COLO668 (cell line): ENCODE results near the gene LNX2.
"Not testable (repeated sequence)": the region's sequence is repeated elsewhere in the genome, so short reads cannot be mapped to it uniquely, and the experiment has no call there.

ENCODE experiments used
- DNase-seq: peaks from one replicate; lab custom pipeline; 2025; ENCODE audit not compliant: unreplicated experiment; lab: John Stamatoyannopoulos, UW

The LNX2 gene

DNA sequence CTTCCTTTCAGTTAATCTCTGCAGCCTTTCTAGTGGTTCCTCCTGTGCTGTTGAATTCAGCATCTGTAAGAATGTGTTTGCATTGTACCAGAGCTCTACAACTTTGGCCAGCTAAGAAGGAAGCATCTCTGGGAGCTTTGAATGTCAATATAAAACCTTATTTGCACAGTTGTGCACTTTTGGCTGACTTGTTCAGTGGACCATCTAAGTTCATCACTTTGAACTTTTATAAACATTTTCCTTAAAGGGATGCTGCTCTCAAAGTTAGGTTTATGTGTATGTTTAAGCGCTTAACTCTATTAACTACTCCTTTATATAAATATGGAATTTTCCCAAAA, 16.9 kb upstream of the LNX2 start:
- DNase-seq: no peak

DNA sequence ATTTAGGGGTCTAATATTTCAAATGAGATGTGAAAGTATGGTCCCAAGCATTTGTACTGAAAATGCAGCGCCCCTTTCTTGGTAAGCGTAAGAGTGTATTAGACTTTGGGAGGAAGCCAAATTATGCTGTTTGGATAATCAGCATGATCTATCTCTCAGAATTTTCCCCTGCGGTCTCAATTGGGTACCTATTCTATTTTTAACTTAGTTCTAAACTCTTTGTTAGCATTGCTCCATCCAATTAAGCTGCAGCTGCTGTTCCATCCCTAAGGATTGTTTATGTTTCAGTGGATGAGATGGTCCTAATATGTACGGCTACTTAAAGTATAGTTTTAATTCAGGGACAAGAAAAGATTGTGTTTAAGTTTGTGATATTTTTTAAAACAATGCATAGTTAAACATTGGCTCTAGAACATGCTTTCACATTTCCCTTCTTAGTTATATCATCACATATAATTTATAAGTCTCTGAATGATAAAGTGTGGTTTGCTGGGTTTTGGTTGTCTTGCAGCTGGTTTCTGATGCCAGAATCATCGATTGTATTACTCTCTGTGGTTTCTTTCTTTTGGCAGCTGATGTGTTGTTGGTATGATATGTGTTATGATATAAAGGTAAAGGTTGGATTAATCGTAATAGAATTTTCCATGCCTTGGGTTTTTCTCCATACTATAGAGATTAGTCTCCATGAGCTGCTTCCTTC, 16.4 kb upstream of the LNX2 start:
- no peak for DNase-seq

DNA sequence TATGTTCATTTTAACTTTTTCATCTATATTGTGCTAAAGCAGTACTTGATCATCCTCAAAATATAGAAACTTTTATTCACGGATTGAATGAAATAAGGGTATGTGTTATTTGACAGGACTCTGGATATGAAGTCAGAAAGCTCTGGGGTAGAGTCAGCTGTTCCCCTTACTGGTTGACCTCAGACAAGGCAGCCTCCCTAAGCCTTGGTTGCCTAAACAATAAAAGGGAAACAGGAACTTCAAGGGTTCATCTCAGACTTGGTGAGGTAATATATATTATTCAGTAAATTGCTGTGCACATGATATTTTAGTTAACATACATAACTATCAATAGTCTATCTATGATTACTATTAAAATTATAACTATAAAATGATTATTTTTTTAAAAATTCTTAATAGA, 14.9 kb upstream of the LNX2 start:
- DNase-seq: no peak

DNA sequence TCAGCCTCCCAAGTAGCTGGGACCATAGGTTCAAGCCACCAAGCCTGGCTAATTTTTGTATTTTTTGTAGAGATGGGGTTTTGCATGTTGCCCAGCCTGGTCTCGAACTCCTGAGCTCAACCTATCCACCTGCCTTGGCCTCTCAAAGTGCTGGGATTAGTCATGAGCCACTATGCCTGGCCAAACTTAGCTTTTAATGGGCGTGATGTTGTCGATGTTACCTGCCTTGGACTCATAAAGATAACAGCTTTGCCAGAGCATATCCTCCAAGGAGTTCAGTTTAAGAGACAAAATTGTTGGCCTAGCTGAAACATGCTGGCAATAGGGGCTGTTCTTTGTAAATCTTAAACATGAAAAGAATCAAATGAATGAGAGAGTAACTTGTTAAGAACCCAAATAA, 14.5 kb upstream of the LNX2 start:
- no peak for DNase-seq

DNA sequence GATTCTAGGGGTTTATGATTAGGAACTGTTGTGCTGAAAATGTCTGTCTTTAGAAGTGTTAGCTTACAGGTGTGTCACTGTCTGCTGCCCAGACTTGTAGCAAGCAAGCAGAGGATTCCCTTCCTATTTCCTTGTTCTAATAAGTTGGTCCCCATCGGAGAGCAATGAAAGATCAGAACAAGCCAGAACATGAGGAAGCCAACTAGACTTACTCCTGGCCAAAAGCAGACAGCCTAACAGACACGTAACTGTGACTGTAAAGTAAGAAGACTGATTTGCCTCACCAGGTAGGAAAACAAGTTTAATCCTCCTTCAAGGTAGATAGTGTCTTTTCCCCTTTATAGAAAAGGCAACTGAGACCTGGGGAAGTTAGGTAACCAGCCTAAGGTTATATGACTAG, 13.9 kb upstream of the LNX2 start:
- no peak for DNase-seq

DNA sequence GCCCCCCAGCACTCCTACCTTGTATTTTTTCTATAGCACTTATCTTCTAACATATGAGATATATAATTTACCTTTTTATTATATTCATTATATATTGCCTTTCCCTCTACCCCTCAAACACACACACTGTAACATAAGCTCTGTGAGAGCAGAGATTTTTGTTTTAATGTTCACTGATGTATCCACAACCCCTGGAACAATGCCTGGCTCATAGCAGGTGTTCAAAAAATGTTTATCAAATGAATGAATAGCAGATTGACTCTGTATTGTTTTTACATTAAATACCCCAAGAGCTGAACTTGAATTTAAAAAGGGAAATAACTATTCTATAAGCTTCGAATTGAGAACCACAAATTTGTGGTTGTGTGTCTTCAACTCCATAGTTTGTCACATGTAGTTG, 12.3 kb upstream of the LNX2 start:
- DNase-seq: no peak

DNA sequence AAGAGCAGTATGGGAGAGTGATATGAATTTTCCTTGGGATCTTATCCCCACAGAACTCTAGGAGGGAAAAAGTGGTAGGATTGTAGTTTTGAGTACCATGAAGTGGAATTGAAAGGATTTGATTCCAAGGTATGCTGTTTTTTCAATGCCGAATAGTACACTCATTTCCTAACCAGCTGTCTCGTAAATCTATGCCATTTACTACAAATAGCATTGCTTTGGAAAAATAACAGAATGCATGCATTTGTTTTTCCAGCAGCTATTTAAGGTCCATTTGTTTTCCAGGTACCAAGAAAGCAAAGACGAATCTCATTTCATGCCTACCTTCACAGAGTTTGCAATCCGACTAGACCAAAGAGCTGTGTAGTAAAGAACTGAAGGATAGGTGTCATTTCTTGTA, 11.9 kb upstream of the LNX2 start:
- DNase-seq: no peak

DNA sequence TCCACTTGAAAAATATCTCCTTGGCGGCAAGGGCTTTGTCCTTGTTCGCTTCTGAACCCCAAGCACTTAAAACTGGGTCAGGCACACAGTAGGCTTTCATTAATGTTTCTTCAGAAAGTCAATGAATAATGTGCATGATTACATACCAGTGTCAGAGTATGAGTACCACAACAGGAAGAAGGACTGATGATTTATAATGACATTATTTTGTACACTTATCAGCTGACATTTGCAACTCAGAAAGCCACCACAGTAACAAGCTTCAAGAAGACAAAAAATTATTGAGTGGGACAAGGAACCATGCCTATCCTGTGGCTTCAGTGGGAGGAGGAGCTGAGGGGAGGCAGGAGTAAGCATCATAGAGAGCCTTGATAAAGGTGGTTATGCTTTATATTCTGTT, 11.3 kb upstream of the LNX2 start:
- no peak for DNase-seq

DNA sequence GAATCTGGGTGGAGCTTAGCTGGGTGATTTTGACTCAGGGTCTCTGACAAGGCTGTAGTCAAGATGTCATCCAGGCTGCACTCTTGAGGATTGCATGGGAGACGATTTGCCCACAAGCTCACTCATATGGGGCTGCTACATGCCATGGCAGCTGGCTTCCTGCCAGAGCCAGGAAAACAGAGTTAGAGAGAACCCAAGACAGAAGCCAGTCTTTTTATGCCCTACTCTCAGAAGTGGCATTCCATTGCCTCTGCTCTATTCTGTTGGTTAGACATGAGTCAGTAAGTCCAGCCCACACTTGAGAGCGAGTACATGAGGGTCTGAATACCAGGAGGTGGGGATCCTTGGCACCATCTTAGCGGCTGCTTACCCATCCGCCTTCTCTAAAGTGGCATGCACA, 10.8 kb upstream of the LNX2 start:
- DNase-seq: no peak

DNA sequence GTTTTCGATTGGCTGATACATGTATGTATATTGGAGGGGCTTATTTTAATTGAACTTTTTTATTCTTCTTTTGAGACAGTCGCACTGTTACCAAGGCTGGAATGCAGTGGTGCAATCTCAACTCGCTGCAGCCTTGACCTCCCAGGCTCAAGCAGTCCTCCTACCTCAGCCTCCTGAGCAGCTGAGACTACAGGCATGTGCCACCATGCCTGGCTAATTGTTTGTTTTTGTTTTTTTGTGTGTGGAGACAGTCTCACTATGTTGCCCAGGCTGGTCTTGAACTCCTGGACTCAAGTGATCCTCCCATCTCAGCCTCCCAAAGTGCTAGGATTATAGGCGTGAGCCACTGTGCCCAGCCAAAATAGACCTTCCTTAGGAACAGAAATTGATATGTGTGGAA, 8.4 kb upstream of the LNX2 start:
- DNase-seq: not testable (repeated sequence)

DNA sequence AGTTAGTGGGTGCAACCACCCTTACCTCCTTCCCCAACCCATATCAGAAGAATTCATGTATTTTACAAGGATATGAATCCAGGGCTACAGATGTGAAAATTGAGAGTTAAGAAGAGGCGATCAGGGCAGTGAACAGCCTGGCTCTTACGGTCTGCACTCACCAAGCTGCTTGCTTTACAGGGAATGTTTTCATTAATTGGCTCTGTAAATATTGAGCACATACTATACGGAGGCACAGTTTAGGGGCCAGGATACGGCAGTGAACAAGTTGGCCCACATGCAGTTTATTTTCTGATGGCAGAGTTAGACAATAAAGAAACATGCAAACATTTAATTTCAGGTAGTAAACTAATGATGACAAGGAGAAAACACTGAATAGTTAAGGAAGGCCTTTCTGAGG, 7.8 kb upstream of the LNX2 start:
- DNase-seq: no peak

DNA sequence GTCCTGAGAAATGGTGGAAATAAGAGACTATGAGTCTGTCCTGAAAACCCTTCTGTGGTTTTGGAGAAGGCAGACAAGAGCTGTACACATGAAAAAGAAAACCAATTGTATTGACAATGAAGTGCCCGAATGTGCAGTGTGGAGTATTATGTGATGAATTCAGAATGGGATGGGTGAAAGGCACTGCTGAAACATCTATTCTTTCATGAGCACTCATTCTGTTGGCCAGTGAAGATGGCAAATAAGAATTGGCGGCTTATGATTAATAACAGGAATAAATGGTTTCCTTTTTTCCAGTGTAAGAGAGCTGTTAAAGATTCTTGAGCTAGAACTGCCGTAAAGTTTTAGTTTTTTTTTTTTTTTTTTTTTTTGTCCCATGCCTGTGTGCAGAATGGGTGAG, 7.1 kb upstream of the LNX2 start:
- no peak for DNase-seq

DNA sequence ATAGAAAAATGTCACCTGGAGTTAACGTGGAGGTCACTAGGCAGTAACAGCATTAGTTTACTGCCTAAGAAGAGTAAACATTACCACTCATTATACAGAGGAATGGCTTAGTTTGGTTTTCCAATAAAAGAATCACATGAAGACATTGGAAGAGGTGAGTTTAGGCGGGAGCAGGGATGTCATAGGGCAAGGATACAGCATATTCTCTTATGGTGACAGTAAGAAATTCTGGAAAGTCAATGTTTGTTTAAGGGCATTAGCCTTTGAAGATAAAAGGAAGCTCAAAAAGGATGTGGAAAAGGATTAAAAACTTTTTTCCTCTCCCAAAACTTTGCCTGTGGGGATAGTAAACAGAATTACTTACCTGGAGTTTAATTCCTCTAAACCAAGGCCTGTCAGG, 5.5 kb upstream of the LNX2 start:
- no peak for DNase-seq

DNA sequence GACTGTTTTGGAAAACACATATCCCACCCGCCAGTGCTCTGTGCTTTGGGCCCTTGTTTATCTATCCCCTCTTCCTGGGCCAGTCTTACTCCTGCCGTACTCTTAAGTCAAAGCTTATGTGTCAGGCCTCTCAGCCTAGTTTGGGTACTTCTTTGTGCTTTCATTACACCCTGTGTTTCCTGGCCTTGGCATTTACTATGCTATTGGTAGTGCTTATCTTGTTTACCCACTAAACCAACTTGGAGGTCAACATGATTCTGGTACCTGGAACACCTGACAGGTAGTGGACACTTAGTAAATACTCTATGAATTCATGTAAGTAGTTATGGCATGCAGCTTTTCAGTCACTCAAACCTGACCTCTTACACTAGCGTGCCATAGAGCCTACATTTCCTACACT, 3.7 kb upstream of the LNX2 start:
- DNase-seq: no peak

DNA sequence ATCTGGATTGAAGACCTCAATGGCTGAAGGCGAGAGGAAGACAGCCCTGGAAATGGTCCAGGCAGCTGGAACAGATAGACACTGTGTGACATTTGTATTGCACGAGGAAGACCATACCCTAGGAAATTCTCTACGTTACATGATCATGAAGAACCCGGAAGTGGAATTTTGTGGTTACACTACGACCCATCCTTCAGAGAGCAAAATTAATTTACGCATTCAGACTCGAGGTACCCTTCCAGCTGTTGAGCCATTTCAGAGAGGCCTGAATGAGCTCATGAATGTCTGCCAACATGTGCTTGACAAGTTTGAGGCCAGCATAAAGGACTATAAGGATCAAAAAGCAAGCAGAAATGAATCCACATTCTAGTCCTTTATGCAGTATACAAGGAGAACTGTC, 2.6 kb upstream of the LNX2 start:
- no peak for DNase-seq

DNA sequence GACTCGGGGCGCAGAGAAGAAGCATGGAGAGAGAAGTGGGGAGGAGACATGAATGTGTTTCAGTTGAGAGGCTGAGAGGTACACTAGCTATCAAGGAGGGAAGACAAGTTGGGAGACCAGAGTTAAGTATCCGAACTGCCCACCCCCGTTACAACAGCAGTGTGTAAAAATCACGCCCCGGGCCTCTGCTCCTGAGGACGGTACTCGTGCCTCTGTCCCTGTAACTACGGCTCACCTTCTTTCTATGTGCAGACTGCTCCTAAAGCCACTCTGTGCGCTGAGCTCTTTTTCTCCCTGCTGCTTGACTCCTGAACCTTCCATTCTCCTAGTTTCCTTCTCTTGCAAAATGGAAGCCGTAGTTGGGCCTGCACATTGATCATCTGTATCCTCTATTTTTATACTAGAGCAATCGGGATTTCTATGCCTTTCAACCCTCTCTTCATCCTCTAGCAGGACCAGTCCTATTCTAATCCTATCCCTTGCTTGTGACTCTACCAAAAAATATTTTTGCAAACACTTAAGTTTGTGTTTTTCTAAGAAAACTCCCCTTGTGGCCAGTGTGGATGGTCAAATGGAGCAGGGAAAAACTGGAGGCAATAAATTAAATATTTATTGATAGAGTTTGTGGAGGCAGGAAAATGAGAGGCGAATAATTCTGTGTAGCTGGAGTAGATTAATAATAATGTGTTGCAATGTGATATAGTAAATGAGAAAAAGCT, 1.9 kb upstream of the LNX2 start:
- DNase-seq: no peak

DNA sequence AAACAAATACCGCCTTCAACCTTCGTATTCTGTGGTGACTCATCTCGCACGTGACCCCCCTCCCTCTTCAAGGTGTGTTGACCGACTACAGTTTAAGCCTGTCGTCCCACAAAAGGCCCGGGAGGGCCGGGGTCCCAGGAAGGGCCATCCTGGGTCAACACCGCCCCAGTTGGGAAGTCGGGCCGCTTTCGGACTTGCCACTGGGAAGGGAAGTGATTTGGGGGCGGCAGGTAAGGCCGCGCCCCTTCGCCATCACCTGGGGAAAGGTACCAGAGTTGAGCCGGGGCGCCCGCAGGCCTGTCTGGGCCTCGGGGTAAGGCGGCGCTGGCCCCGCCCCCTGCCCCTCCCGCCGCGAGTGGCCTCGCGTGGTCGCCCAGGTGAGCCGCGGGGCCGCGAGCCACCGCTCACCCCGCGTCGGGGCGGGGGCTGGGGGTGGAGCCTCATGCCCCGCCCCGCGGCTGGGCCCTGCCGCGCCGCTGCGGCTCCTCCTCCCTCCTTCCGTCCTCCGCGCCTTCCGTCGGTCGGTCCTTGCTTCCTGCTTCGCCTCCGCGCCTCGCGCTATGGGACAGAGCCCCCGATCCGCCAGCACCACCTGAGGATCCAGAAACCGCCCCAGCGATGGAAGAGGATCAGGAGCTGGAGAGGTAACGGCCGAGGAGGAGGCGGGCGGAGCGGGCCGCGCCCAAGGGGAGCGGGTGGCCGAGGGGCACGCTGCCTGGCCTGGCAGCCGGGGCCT, 1.2 kb upstream of the LNX2 start, which contains the start of gene POLR1D:
Gene POLR1D, plus strand, starts transcription at position 527 of the 736 bp plus-strand sequence. Its CDS starts 92 bp downstream, at position 619.
- peak; percentile 100 for DNase-seq

DNA sequence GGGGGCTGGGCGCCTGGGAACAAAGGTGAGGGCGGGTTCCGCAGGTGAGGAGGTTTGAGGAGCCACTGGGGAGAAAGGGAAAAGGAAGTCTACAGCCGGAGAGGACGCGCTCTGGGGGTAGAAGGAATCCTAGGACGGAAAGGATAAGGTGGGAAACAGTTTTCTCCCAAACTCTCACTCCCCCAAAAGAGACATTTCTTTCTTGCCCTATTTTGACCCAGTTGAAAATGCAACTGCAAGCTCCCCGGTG, 712 bp upstream of the LNX2 start:
- DNase-seq: no peak

DNA sequence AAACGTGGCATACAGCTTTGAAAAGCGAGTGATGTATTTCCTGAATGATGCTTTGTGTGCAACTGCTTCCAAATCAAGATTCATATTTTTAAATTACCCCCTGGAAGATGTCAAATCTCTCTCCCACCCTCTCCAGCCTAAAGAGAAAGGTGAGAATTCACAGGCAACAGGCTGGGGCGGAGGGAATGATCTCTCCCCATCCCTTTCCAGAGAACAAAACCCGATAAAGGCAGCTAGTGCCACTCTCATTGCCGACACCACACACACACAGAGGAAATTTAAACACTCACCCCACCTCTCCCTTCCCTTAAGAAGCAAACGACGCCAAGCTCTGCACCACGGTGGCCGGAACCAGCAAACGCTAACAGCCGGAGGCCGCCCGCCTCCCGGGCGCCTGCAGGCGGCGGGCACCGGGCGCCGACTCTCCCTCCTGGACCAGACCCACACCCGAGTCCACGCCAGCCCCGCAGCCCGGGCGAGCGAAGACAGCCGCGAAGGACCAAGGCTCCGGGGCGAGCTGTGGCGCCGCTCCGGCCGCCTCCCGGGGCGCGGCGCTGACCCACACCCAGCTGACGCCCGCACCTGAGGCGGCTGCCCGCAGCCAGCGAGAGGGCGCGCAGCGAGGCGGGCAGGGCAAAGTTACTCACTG, 477 bp downstream of the LNX2 start:
- DNase-seq: peak; percentile 90

DNA sequence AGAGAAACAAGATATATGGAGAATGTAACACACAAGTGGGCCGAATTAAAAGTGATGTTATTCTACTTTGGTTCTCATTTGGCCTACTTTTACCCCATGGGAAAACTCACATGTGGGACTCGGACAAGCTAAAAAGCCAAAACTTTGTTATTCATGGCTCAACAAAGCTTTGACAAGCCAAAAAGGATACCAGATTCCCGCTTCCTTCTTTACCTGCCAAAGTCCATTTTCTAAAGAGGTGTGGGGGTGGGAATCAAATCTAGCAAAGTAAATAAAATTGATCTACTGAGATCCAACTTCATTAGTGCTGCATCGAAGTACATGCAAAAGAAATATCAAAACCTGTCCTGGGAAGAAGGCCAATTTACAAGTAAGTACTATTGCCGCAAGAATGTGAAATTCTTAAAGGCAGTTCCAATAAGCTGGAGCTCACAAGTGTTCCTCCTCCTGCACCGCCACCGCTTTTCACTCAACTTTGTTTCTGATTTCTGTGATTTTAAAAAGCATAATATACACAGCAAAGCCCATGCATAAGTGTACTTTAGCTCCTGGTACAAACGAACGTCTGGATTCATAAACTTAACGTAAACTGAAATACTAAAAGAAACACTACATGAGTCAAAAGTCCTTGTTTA, 1.1 kb downstream of the LNX2 start:
- DNase-seq: no peak

DNA sequence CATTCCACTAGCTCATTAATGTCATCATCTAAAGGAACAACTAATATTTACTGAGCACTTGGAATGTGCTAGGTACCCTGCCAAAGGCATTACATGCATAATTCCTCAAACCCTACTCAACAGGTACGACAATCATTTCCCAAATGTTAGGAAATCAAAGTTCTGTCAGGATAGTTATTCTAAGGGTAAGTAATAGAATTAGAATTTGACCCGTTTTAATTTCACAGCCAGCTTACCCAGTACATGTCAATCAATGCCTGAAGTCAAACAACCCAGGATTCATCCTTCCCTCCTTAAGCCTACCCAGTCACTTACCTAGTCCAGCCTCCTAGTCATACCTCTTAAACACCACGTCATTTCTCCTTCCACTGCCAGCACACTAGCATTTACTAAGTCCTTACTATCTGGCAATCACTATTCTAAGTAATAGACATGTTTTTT, 2.4 kb downstream of the LNX2 start:
- no peak for DNase-seq

DNA sequence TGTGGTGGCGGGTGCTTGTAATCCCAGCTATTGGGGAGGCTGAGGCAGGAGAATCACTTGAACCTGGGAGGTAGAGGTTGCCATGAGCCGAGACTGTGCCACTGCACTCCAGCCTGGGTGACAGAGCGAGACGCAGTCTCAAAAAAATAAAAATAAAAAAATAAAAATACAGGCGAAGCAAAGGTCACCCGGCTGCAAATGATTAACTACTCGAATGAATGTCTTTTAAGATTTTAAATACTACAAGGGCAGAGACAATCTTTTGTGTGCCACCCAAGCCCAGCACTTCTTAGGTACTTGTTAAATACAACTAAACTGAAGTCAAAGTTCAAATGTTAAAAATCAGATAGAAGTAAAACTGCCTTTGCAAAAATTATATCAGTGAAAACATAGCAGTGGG, 6.7 kb downstream of the LNX2 start:
- no peak for DNase-seq
